Posterior vena cava (tissue), 2 donors: ENCODE measurements around the gene WDR20. TPM values are rescaled to one million over a fixed set of nuclear protein-coding genes. Genes with fewer than 3 reads are reported as not detected.

Experiments
- DNase-seq: peaks from one replicate; pipeline ENCODE4 v3.0.0-alpha.2; 2020; ENCODE audit warnings: low spot score
- intact Hi-C, 2 donors: fragments of 100-400 bp; cut with DNase I; formaldehyde crosslinking; loops; one replicate each; pipeline versions ENCODE4 v1.14.1 to v1.14.2; 2022 to 2023
- total RNA-seq, 2 donors: library from RNA; stranded (reverse); fragmentation: NEBNext Ultra II Directional; extraction: Animal tissue kit (Norgen Biotek cat#: 25700); gene quantifications; one replicate each; pipeline ENCODE4 v1.2.1, GENCODE V29; 2021
- donor health status: DM: yes; HTN: yes; CAD: no.
- donor health status: DM: yes; HTN: yes; CAD: no.

Gene WDR20
- total RNA-seq, 2 donors from 2014 or later: 27.6 to 28.0 TPM

- no peak for DNase-seq
- intact Hi-C loops: no loop called here
Observed at GRCh38 chr14:102187568-102188001, 47.9 kb downstream of the WDR20 start.

GRCh38 chr14:102188187-102188586, 48.5 kb downstream of the WDR20 start:
- DNase-seq: no peak
- intact Hi-C loops: no loop called here

- intact Hi-C loops: no loop called here
Observed at GRCh38 chr14:102189874-102190273, 50.2 kb downstream of the WDR20 start.

GRCh38 chr14:102192840-102193502, 53.3 kb downstream of the WDR20 start:
- intact Hi-C loops: no loop called here
- DNase-seq: no peak

More at GRCh38 chr14:102189874-102190273, 50.2 kb downstream of the WDR20 start:
- no peak for DNase-seq

GRCh38 chr14:102194856-102195255, 55.2 kb downstream of the WDR20 start:
- intact Hi-C loops: no loop called here
- DNase-seq: no peak

- intact Hi-C loops: no loop called here
- no peak for DNase-seq
Observed at GRCh38 chr14:102195446-102195845, 55.7 kb downstream of the WDR20 start.

GRCh38 chr14:102196039-102196901, 56.6 kb downstream of the WDR20 start:
- intact Hi-C loops: no loop called here

GRCh38 chr14:102196902-102197230, 57.2 kb downstream of the WDR20 start:
- intact Hi-C loops: no loop called here
- no peak for DNase-seq

More at GRCh38 chr14:102196039-102196901, 56.6 kb downstream of the WDR20 start:
- DNase-seq: no peak

GRCh38 chr14:102197317-102197853, 57.7 kb downstream of the WDR20 start:
- DNase-seq: no peak
- intact Hi-C loops: no loop called here

- no peak for DNase-seq
- intact Hi-C loops: loop anchor here in 1 of 2 donors (1.0 kb wide), 1 partner anchor 46 kb away; no protein-coding TSS in a partner anchor
Observed at GRCh38 chr14:102200690-102201352, 61.1 kb downstream of the WDR20 start.

GRCh38 chr14:102201353-102201738, 61.6 kb downstream of the WDR20 start:
- intact Hi-C loops: loop anchor here in 1 of 2 donors (1.0 kb wide), 1 partner anchor 46 kb away; no protein-coding TSS in a partner anchor
- no peak for DNase-seq

GRCh38 chr14:102201776-102202175, 62.1 kb downstream of the WDR20 start:
- no peak for DNase-seq
- intact Hi-C loops: loop anchor here in 1 of 2 donors (1.0 kb wide), 1 partner anchor 46 kb away; no protein-coding TSS in a partner anchor

- intact Hi-C loops: no loop called here
- DNase-seq: no peak
Observed at GRCh38 chr14:102202944-102203343, 63.2 kb downstream of the WDR20 start.

- intact Hi-C loops: no loop called here
- DNase-seq: no peak
Observed at GRCh38 chr14:102203382-102203781, 63.7 kb downstream of the WDR20 start.

- intact Hi-C loops: no loop called here
- no peak for DNase-seq
Observed at GRCh38 chr14:102205560-102205959, 65.9 kb downstream of the WDR20 start.

- DNase-seq: peak; percentile 52
Observed at GRCh38 chr14:102206918-102207317, 67.2 kb downstream of the WDR20 start.

GRCh38 chr14:102207831-102208365, 68.2 kb downstream of the WDR20 start:
- intact Hi-C loops: no loop called here
- DNase-seq: peak; percentile 67

More at GRCh38 chr14:102206918-102207317, 67.2 kb downstream of the WDR20 start:
- intact Hi-C loops: no loop called here

- DNase-seq: peak; percentile 76
- intact Hi-C loops: no loop called here
Observed at GRCh38 chr14:102208741-102209140, 69.0 kb downstream of the WDR20 start.

- intact Hi-C loops: no loop called here
- DNase-seq: peak; percentile 81
Observed at GRCh38 chr14:102209224-102209966, 69.7 kb downstream of the WDR20 start.
